ENCODE data around the gene MGAT4B.

DNA sequence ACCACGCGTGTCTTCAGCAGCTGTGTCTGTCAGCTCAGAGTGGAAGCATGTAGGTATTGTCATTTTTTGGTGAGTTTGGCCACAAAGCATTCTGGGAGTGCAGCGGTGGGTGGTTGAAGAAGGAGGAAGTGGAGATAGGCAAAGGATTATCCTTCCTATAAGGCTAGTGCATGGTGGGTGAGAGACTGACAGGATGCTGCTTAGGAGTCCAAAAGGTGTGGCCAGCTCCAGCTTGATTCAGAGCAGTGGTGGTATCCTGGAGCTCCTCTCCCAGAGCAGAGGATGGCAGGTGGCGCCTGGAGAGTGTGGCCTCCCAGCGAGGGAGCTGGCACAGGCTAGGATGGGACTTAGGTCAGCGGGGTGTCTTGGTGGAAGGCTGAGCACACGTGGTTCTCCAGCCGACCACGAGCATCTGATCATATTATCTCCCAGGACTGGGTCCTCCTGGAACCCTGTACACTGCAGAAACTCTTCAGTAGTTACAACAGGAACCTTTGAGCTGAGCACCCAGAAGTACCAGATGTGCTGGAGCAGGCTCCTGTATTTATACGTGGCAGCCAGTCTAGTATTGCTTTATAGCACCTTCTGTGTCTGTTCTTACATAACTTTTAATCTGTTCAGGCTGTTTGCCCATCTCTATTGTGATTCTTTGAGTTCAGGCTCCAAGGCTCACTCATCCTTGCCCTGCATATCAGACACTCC lies 44.4 kb downstream of the MGAT4B start:
- TF ChIP-seq, protein P1, sequence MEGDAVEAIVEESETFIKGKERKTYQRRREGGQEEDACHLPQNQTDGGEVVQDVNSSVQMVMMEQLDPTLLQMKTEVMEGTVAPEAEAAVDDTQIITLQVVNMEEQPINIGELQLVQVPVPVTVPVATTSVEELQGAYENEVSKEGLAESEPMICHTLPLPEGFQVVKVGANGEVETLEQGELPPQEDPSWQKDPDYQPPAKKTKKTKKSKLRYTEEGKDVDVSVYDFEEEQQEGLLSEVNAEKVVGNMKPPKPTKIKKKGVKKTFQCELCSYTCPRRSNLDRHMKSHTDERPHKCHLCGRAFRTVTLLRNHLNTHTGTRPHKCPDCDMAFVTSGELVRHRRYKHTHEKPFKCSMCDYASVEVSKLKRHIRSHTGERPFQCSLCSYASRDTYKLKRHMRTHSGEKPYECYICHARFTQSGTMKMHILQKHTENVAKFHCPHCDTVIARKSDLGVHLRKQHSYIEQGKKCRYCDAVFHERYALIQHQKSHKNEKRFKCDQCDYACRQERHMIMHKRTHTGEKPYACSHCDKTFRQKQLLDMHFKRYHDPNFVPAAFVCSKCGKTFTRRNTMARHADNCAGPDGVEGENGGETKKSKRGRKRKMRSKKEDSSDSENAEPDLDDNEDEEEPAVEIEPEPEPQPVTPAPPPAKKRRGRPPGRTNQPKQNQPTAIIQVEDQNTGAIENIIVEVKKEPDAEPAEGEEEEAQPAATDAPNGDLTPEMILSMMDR (conservative IDR thresholded peaks at IDR 0.05): no peak
- no peak for TF ChIP-seq EZH2 (IDR thresholded peaks at IDR 0.05; ENCODE audit: low read depth)
